GM04503 (cell line): Measurements from ENCODE around the gene PTAR1.
A peak's percentile ranks its signal among the peaks of the same experiment; 100 is the strongest.

Experiments used
- DNase-seq: peaks from one replicate; pipeline ENCODE4 v3.0.0-alpha.2; 2012; ENCODE audit warnings: low read depth

PTAR1 gene

GRCh38 chr9:69750085-69750484 lies 9.7 kb downstream of the PTAR1 start:
- DNase-seq = no peak

- DNase-seq = no peak
Measured at GRCh38 chr9:69748304-69748703, 11.5 kb downstream of the PTAR1 start.

GRCh38 chr9:69746859-69747560 lies 12.8 kb downstream of the PTAR1 start:
- DNase-seq = no peak

- DNase-seq = no peak
Measured at GRCh38 chr9:69745716-69746437, 13.9 kb downstream of the PTAR1 start.

GRCh38 chr9:69744688-69745380 lies 15.0 kb downstream of the PTAR1 start:
- DNase-seq = no peak

GRCh38 chr9:69743930-69744329 lies 15.9 kb downstream of the PTAR1 start:
- DNase-seq = no peak

GRCh38 chr9:69740872-69741505 lies 18.8 kb downstream of the PTAR1 start:
- no peak for DNase-seq

- DNase-seq = no peak
Measured at GRCh38 chr9:69731348-69731747, 28.5 kb downstream of the PTAR1 start.

GRCh38 chr9:69719983-69720382 lies 39.8 kb downstream of the PTAR1 start:
- no peak for DNase-seq

- DNase-seq = no peak
Measured at GRCh38 chr9:69719367-69719766, 40.4 kb downstream of the PTAR1 start.

GRCh38 chr9:69718218-69718617 lies 41.6 kb downstream of the PTAR1 start:
- no peak for DNase-seq

GRCh38 chr9:69715825-69716224 lies 44.0 kb downstream of the PTAR1 start:
- DNase-seq = no peak

GRCh38 chr9:69715096-69715495 lies 44.7 kb downstream of the PTAR1 start:
- DNase-seq = no peak

- DNase-seq = no peak
Measured at GRCh38 chr9:69697475-69697874, 62.3 kb downstream of the PTAR1 start.

GRCh38 chr9:69696802-69697201 lies 63.0 kb downstream of the PTAR1 start:
- DNase-seq = no peak

GRCh38 chr9:69689991-69690538 lies 69.7 kb downstream of the PTAR1 start:
- DNase-seq = no peak

- DNase-seq = no peak
Measured at GRCh38 chr9:69683927-69684326, 75.9 kb downstream of the PTAR1 start.

- no peak for DNase-seq
Measured at GRCh38 chr9:69678843-69679538, 80.8 kb downstream of the PTAR1 start.

- no peak for DNase-seq
Measured at GRCh38 chr9:69677931-69678330, 81.9 kb downstream of the PTAR1 start.

GRCh38 chr9:69675563-69675962 lies 84.2 kb downstream of the PTAR1 start:
- no peak for DNase-seq

- peak; percentile 59 for DNase-seq
Measured at GRCh38 chr9:69674716-69675438, 84.9 kb downstream of the PTAR1 start.
